Breast epithelium (tissue), 3 donors: Measurements from ENCODE around the gene TINCR.

ENCODE experiments used
- POLR2A ChIP-seq: fragments of 450-650 bp; IDR thresholded peaks from one replicate; pipeline ENCODE4 v1.6.1; 2016; ENCODE audit warnings: antibody characterized with exemption, mild to moderate bottlenecking, moderate library complexity
- POLR2AphosphoS5 ChIP-seq, 3 donors: sonication (generic); formaldehyde crosslinking; IDR thresholded peaks; one replicate each; pipeline ENCODE4 v1.6.1; 2017; ENCODE audit warnings: antibody characterized with exemption in 3 of 3
- TF ChIP-seq, protein P1 (sequence below), 3 donors: fragments of 450-650 bp; IDR thresholded peaks; one replicate each; pipeline ENCODE4 v1.5.1; 2016 to 2017; ENCODE audit warnings: antibody characterized with exemption in 3 of 3, mild to moderate bottlenecking in 3 of 3, moderate library complexity in 3 of 3

DNA sequence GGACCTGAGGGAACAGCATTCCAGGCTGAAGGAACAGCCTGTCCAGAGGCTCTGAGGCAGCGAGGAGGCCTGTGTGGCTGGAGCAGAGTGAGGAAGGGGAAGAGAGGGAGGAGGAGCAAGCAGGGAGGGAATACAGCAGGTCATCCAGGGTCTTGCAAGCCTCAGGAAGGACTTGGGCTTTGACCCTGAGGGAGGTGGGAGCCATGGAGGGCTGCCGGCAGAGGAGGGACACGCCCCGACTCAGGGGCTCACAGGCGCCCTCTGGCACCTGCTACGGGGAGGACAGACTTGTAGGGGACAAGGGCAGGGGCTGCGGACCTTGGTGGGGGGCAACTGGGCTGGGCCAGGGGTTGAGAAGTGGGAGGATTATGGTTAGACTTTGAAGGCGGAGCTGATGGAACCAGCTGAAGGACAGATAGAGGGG, 4.7 kb downstream of the TINCR start:
- TF ChIP-seq POLR2A: no peak
- TF ChIP-seq, protein P1, sequence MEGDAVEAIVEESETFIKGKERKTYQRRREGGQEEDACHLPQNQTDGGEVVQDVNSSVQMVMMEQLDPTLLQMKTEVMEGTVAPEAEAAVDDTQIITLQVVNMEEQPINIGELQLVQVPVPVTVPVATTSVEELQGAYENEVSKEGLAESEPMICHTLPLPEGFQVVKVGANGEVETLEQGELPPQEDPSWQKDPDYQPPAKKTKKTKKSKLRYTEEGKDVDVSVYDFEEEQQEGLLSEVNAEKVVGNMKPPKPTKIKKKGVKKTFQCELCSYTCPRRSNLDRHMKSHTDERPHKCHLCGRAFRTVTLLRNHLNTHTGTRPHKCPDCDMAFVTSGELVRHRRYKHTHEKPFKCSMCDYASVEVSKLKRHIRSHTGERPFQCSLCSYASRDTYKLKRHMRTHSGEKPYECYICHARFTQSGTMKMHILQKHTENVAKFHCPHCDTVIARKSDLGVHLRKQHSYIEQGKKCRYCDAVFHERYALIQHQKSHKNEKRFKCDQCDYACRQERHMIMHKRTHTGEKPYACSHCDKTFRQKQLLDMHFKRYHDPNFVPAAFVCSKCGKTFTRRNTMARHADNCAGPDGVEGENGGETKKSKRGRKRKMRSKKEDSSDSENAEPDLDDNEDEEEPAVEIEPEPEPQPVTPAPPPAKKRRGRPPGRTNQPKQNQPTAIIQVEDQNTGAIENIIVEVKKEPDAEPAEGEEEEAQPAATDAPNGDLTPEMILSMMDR (IDR thresholded peaks at IDR 0.05): no peak
- TF ChIP-seq POLR2AphosphoS5 (IDR thresholded peaks at IDR 0.05): no peak
